Activated CD4-positive, alpha-beta T cell treated with anti-CD3 and anti-CD28 coated beads, Interleukin-2, Interleukin-6, amounts not matched to agents 100 ng/mL and 50 ng/mL, durations not matched to agents 16 hours and 8 hours (primary cell): ENCODE results near the gene NPAS1.
A peak's percentile ranks its signal among the peaks of the same experiment; 100 is the strongest.
"Not testable (repeated sequence)": the region's sequence is repeated elsewhere in the genome, so short reads cannot be mapped to it uniquely, and the experiment has no call there.

Experiments used
- DNase-seq: peaks from one replicate; pipeline ENCODE4 v3.0.0-alpha.2; 2020

Gene NPAS1

DNA sequence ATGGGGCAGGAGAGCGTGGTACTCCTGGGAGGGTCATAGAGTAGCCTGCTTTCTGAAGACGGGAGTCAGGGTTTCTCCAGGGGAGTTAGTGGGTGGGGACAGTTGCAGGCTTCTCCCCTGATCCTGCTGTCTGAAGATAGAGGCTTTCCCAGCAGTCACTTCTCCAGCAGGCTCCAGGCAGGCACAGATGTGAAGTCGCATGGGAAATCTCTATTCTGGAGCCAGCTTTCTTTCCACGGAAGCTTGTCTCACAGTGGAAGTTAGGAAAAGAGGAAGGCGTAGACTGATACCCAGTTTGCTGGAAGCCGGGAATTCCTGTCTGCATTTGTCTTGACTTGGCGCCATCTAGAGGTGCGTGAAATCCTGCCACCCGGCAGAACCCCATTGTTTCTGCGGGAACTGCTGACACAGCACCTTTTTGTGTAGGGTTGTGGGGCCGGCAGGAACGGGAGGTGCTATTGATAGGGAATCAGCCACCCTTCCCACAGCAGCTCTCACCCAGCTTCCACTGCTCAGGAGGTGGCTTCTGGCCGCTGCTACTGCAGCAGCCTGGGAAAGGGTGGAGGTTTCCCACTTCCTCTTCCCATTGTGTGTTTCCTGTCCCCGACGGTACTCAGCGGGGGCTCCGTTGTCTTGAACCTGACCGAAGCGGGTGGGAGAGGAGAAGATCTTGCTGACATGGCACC is 28.5 kb upstream of the NPAS1 start:
- peak; percentile 70 for DNase-seq

DNA sequence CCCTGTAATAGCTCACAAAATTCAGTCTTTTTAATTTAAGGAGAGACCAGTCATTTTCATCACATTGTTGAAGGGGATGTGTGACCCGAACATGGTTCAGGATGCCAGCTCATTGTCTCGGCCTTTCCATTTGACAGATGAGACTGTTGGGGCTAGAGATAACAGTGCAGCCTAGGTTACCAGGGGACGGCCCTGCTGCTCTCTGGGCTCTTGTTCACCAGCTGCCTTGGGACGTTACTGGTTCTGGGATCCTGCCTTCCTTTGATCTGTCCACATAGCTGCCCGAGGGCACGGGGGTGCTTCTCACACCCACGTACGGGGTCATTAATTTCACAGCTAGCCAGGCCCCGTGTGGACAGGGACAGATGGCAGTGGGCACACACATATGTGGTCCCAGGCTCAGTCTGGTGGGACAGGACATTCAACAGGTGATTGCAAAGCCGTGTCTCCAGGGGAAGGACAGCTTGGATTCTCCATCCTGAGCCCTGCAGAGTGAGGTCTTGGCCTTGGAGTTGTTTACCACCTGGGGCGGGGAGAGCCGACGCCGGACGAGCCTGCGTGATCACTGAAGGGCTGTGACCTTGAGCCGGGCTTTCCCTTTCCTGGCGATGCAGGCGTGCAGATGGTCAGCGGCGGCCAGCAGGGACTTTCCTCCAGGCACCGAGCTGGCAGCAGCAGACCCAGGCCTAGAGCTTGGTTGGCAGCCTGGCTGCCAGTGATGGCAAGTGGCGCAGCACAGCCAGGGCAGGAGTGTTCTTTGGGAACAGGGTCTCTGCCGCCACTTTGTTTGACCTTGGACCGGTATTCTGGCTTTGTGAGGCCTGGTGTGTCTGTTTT is 26.7 kb upstream of the NPAS1 start:
- DNase-seq, result no peak

DNA sequence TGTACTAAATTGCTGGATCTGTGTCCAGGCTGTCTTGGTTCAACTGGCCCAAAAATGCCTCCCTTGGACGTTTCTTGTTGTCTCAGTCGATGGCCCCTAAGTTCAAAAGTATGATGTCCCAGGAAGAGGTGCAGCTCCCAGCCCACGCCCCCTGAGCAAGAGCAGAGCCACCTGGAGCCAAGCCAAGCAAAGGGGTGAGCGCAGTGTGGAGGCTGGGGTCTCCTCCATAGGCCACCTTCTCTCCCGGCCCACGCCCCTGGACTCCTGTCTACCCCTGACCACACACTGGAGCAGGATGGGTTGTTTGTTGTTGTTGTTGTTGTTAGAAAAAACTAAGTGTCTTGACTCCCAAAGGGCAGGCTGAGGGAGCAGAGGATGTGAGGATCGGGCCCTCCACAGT is 26.0 kb upstream of the NPAS1 start:
- DNase-seq, result no peak

DNA sequence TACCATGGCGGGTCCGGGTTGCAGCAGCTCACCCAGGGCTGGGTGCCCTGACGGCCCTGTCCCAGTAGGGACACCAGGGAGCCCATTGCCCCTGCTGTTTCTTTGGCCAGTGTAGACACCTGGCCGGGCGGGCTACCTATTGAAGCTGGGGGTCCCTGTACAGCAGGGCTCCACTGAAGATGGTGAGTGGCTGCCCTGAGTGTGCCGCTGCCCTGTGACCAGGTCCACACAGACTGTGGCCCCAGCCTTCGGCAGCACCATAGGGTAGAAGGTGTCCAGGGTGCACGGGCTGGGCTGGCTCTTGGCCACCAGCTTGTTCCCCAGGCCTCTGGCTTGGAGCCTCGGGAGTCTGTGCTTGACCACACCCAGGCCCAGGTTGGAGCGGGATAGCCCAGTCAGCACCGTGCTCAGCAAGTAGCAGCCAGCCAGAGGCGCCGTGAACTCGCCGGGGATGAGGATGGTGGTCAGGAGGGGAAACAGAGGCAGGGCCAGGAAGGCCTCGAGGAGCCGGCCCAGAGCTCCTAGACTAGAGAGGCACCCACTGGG is 25.4 kb upstream of the NPAS1 start:
- no peak for DNase-seq

DNA sequence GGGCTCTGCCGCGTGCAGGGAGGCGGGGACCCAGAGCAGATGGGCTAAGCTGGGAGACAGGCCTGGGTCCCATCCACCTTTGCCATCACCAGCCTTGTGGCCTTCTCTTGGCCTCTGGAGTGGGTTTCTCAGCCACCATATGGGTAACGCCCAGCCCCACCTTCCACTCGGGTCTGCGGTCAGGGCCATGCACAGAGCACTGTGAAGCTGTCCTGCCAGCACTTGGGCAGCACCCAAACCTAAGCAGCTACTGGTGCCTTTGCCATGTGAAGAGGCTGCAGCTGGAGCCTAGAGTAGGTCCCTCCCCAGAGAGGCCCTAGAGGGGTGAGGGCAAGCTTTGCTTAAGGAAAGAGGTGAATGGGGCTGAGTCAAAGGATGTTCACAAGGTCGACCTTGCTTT is 24.1 kb upstream of the NPAS1 start:
- DNase-seq, result no peak

DNA sequence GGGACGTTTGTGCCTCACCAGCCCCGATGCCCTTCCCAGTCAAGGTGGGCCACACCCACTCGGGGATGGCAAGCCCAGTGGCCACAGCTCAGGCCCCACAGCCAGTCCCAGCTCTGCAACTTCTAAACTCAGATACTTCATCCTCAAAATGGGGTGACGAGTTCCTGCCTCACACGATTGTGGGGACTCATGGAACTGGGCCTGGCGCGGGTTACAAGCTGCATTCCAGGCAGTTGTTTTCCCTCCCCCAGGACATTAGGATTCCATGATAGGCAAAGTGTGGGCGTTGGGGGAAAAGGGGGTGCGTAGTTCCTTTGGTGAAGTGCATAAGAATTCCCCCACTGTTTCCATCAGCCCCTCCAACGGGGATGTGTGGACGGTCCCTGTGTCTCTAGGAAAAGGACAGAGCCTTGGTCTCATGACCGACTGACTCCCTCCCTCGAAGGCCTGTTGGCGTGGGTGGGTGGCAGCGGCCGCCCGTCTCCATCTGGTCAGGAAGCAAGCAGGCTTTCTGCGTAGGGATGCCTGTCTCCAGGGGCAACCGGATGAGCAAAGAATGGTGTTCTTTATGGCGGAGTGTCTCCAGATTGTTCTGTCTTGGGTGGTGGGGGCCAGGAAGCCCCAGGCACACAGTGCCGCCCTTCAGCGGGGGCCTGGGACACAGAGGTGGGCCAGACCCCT is 21.1 kb upstream of the NPAS1 start:
- DNase-seq, result no peak

DNA sequence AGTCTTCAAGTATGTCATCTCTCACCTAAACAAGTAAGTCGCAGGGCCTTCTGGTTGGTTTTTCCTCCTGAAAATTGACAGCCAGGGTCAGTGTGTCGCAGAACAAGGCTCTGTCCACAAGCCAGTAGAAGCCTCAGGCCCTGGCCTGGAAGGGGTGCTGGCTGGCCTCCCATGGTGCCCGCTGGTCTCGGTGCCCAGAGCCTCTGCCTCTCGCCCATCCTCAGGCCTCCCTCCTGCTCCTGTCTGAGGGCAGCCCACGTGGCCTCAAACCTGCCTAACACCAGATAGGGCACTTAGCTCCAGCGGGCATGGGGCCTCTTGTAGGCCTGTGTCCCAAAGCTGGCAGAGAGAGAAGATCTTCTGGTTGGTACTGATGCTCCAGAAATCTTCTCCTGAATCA is 20.3 kb upstream of the NPAS1 start:
- no peak for DNase-seq

DNA sequence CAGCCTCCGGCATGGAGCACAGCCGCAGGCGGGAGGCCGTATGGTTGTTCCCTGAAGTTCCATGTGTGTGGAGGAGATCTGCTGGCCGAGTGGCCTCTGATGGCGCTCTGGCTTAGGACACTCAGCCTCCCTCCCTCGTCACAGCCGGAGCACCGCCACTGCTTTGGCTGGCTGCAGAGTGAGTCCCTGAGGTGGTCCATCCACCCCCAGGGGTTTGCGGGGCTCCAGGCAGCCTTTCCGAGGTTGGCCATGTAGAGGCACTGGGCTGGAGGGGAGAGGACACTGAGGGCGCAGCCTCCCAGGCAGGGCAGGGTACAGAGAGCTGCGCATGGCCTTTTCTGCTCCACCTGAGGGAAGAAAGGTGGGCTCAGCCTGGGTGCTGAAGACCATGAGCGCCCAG is 19.8 kb upstream of the NPAS1 start:
- DNase-seq, result no peak

DNA sequence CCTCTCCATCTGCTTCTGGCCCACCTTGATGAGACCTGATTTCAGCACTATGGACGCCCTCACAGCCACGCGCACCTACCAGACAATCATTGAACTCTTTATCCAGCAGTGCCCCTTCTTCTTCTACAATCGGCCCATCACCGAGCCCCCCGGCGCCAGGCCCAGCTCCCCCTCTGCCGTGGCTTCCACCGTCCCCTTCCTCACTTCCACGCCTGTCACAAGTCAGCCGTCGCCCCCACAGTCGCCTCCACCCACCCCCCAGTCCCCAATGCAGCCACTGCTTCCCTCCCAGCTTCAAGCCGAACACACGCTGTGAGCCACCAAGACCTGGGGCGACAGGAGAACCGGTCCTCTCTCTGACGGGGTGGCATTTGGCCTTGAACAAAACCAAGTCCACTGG is 19.3 kb upstream of the NPAS1 start:
- DNase-seq, result no peak

DNA sequence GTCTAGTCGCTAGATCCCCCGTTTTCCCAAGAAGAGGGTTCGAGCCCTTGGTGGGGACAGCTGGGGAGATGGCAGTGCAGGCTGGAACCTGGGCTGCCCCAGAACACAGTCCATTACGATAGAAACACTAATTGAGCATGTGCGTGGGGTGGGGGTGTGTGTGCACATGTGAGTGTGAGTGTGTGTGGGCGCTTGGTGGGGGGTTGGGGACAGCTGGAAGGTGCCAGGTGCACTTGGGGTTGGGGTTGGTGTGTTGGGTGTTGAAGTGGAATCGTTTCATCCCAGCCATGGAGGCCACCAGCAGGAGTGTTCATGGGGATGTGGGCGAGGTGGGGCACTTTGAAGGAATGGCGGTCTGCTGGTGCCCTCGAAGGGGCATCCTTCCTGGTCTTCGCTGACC is 18.1 kb upstream of the NPAS1 start:
- no peak for DNase-seq

DNA sequence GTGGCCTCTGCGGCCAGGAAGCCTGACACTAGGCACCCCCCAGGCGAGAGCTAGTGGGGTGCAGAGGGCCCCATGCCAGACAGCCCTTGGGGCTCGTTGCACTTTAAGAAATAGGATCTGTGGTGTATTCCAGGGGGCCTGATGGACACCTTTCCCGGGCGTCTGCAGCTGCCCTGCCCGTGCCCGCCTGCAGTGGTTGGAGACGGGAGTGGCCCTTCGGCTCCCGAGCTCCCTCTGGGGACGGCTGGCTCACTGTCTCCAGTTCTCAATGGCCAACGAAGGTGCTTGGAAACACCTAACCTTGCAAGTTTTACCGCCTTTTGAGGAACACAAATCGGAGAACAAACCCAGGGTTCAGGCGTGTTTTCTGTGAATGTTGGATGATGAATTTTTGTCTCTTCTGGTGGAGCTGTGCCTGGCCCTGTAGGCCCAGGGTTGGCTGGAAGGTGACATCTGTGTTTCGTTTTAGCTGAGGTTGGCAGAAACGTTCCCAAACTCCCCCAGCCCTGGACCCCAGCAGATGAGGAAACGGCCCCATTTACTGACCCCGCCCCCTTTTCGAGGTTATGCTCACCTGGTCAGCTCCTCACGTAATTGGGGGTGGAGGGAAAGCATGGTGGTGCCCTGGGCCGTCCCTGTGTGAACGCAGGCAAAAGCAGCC is 17.4 kb upstream of the NPAS1 start:
- no peak for DNase-seq

DNA sequence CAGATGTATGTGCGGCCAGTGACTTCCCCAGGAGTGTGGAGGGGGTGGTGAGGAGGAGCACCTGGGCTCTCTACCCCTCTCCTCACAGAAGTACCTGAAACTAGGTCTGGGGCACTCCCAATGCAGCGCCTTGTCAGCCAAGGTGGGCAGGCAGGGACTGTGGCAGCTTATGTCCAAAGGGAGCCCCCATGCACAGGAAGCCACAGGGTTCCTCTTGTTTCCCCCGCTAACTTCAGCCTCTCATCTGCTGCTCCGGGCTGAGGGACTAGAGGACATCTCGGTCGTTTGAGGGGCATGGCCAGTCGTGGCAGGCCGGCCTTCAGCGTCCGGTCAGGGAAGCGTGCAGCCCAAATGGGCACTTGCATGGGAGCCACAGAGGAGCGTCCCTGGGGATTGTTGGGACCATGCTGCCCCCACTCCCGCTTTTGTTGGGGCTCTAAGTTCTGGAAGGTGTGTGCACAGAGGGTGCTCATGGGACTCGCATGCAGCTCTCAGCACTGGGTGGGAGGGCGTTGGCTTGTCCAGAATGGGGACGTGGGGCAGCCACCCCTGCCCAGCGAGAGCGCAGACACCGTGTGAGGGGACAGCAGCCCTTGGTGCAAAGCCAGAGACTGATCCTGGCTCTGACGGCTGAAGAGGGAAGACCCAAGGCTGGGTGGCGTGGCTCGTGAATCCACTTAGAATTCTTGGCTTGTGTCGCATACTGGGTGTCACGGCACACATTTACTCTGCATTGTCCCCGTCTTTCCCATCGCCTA is 16.6 kb upstream of the NPAS1 start:
- DNase-seq, result no peak

DNA sequence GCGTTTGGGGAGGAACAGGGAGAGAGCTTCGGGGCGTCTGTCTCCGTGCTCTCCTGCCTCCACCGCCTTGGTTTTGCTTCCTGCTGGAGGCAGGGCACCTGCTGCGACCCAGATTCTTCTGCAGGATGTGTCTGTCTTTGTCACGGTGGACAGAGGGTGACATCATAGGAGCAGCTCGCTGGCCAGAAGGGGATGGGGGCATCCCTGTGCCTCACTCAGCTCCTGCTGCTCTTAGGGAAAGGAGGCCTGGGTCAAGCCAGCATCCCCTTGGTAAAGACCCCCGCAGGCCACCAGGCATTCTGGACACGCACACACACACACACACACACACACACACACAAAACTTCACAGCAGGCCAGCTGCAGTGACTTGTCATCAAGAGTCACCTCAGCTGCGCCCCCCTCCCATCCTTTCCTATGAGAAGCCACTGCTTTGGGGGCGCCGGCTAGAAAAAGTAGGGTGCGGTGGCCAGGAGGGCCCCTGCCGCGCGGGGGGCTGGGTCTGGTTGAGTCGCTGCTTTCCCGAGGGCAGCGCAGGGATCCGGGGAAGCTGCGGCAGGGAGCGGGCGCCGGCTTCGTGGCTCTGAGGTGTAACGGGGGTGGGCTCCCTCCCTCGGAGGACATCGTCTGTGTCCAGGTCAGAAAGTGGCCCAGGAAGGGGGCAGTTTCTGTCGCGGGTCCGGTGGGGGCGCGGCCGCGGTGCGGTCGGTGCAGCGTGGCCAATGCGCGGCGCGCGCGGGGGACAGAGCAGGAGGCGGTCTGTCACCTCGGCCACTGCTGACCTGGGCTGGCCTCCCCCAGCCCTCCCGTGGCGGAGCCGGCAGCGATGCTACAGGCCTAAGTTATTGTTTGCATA is 15.8 kb upstream of the NPAS1 start:
- no peak for DNase-seq

DNA sequence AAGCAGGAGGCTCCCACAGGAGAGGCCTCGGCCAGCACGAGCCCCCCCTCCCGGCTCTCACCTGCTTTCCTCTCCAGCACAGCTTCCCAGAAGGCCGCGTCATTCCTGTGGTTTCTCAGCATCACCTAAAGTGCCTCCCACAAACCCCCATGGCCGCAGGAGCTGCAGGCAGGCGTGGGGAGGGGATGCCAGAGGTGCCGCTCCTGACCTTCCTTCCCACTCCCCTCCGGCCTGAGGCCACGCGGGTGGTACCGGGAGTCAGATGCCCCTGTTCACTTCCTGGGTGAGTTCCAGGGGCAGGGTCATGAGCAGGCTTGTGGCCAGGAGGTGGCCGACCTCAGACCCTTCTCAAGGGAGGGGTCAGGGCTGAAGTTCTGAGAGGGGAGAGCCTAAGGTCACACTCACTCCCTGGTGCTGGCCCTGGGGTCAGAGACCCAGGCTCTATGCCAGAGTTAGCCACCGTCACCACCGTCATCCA is 14.4 kb upstream of the NPAS1 start:
- no peak for DNase-seq

DNA sequence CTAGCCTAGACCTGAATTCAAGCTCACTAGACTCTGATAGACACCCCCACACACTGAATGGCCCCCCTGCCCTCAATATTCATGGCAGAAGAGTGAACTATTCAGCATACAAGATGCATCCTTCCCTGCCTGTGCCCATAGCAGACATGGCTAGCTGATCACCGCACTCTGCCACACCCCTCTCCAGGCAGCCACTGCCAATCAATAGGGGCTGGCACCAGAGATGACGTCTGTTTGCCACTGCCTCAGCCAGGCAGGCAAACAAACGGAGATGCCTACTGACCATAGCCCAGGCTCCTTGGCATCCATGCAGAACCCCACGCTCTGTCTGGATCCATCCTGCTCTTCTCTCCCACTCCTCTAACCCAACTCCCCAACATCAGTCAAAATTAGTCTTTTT is 13.8 kb upstream of the NPAS1 start:
- DNase-seq, result peak; percentile 28

DNA sequence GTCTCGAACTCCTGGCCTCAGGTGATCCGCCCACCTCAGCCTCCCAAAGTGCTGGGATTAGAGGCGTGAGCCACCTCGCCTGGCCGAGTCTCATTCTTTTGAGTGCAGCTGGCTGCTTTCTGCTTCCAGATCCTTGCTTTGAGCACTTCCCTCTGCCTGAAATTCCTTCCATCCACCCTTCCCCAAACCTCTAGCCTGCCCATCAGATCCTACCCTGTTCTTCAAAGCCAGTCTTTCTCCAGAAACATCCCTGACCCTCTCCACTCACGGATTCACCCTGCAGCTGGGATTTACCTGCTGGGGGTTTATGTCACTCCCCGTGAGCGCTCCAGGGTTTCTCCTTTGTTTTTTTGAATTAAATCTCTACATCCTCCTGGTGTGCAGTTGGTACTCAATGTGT is 13.1 kb upstream of the NPAS1 start:
- DNase-seq, result no peak

DNA sequence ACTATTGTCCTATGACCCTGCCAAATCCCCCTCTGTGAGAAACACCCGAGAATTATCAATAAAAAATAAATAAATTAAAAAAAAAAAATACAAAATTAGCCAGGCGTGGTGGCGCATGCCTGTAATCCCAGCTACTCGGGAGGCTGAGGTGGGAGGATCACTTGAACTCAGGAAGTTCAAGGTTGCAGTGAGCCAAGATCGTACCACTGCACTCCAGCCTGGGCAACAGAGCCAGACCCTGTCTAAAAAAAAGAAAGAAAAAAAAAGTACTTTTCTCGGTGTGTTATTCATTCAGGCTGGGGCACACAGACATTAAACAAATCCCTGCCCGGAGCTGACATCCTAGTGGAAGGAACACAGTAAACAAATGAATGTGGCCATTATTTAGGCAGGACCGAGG is 9.1 kb upstream of the NPAS1 start:
- DNase-seq, result not testable (repeated sequence)

DNA sequence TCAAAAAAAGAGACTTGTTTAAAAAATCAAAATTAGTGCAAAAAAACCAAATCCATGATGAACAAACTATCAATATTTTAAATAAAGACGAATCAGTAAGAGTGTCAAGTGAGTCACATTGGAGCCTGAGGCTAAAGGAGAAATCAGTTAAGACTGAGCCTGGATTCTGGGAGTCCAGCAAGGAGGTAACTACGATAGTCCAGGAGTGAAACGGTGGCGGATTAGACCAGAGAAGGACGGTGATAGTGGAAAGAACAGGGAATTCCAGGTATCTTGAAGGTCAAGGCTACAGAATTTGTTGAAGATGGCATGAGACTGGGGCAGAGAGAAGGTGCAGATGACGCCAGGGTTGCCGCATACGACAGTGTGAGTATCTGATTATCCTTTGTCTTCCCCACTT is 7.0 kb upstream of the NPAS1 start:
- DNase-seq, result no peak

DNA sequence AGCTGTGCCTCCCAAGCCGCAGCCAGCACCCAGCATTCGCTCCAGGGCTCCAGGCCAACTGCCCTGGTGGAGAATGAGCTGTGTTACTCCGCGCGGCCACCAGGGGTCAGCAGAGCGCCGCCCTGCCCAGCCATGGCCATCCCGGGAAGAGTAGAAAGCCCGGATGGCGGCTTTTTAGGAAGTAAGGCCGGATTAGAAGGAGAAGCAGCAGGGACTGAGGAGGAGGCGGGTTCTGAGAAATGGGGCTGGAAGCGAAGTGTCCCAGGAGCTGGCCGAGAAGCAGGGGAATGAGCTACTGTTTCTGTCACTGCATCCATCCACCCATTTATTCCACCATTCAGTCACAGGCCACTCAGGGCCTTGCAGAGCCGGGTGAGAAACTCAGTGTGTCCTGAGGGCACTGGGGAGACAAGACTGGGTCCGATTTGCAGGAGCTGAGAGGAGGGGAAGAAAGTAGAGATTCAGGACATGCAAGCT is 6.6 kb upstream of the NPAS1 start:
- peak; percentile 79 for DNase-seq

DNA sequence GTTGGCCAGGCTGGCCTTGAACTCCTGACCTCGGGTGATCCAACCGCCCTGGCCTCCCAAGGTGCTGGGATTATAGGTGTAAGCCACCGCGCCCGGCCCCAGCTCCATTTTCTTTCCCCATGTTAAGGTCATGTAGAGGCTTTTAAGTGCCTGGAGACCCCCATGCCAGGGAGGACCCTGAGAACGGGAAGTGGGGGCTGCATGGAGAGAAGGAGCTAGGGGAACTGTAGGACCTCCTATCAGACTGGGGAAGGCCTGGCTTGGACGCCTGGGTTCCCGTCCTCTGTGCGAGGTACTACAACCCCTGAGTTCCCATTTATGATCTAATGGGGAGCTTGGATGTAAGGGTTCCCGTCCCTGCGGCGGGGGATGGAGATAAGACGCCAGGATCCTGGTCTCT is 714 bp upstream of the NPAS1 start:
- no peak for DNase-seq

DNA sequence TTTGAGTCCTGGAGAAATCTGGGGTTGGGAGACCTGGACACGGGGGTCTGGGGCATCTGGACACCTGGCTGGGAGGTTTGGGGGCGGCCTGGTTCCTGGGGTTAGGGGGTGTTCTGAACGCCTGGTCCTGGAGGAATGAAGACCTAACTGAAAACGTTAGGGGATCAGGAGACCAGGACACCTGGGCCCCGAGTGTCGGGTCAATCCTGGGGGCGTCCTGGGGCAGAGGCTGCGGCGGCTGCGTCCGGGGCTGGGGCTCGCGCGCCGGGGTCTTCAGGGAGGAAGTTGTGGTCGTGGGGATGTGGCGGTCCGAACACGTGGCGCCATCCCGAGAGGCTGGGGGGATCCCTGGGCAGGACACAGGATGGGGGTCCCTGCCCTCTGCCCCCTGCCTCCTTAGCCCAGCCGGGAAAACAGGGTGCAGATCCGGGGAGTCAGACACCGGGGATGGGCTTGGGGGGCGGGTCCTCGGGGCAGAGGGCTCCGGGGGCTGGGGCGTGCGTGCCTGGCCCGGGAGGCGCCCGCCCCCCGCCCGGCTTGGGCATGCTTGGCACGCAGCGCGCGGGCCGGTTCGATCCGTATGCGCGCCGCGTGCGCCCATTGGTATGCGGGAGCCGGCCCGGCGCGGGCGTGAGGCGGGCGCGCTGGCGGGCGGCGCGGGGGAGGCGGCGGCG is 632 bp downstream of the NPAS1 start:
- DNase-seq, result no peak
